ENCODE results near the gene GLDN. TPM values are rescaled to one million over a fixed set of nuclear protein-coding genes. Genes with fewer than 3 reads are reported as not detected.

Gene GLDN
- 26.8 and 75.1 TPM in 2 replicates for total RNA-seq

GRCh38 chr15:51341366-51342226, at the start of gene GLDN:
Gene GLDN (plus strand): TSS chr15:51341655. CDS start chr15:51341685, 30 bp downstream.

GRCh38 chr15:51338496-51338895, 3.0 kb upstream of the GLDN start, which contains the start of gene CYP19A1:
Gene CYP19A1 (minus strand): TSS chr15:51338596. CDS start chr15:51242912, 95,684 bp downstream.

Other genes with a start within 250 kb of the GLDN start
- 10.0 and 14.2 TPM in 2 replicates for gene TNFAIP8L3, start 246.7 kb upstream of the GLDN start, total RNA-seq
- 4.0 and 7.4 TPM in 2 replicates for gene CYP19A1, start 3.1 kb upstream of the GLDN start, total RNA-seq